ENCODE data around the gene RERGL.

DNA sequence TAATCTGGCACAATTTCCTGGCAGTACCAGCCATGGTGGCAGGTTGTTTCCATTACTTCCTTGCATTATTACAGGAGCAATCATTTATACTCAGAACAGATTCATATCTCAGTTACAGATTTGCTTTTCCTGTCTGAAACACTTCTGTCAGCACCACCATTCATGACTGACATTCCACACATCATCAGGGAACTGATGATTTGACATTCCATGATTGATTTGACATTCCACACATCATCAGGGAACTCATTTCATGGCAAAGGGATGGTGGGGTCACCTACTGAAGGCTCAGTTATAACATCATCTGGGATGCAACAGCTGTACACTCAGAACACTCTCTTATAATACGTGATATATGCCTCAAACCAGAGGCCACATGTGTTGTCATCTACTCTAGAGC is 30.9 kb upstream of the RERGL start:
- TF ChIP-seq POLR2AphosphoS5 (IDR thresholded peaks at IDR 0.05; ENCODE audit: borderline replicate concordance, low read depth, low read length) = no peak
- TF ChIP-seq EZH2 (IDR thresholded peaks at IDR 0.05) = no peak
- TF ChIP-seq FOXP2 (optimal IDR thresholded peaks at IDR 0.05; ENCODE audit: control extremely low read depth, extremely low read length, insufficient read depth) = no peak
